GM18511 (cell line): ENCODE results near the gene UNC45A.

Experiments
- ATAC-seq: cut with Tn5 transposase; IDR thresholded peaks from one replicate; pipeline ENCODE4 v1.9.1; 2021; ENCODE audit warnings: mild to moderate bottlenecking, moderate library complexity; ENCODE audit not compliant: unreplicated experiment

The UNC45A gene, protein sequence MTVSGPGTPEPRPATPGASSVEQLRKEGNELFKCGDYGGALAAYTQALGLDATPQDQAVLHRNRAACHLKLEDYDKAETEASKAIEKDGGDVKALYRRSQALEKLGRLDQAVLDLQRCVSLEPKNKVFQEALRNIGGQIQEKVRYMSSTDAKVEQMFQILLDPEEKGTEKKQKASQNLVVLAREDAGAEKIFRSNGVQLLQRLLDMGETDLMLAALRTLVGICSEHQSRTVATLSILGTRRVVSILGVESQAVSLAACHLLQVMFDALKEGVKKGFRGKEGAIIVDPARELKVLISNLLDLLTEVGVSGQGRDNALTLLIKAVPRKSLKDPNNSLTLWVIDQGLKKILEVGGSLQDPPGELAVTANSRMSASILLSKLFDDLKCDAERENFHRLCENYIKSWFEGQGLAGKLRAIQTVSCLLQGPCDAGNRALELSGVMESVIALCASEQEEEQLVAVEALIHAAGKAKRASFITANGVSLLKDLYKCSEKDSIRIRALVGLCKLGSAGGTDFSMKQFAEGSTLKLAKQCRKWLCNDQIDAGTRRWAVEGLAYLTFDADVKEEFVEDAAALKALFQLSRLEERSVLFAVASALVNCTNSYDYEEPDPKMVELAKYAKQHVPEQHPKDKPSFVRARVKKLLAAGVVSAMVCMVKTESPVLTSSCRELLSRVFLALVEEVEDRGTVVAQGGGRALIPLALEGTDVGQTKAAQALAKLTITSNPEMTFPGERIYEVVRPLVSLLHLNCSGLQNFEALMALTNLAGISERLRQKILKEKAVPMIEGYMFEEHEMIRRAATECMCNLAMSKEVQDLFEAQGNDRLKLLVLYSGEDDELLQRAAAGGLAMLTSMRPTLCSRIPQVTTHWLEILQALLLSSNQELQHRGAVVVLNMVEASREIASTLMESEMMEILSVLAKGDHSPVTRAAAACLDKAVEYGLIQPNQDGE

DNA sequence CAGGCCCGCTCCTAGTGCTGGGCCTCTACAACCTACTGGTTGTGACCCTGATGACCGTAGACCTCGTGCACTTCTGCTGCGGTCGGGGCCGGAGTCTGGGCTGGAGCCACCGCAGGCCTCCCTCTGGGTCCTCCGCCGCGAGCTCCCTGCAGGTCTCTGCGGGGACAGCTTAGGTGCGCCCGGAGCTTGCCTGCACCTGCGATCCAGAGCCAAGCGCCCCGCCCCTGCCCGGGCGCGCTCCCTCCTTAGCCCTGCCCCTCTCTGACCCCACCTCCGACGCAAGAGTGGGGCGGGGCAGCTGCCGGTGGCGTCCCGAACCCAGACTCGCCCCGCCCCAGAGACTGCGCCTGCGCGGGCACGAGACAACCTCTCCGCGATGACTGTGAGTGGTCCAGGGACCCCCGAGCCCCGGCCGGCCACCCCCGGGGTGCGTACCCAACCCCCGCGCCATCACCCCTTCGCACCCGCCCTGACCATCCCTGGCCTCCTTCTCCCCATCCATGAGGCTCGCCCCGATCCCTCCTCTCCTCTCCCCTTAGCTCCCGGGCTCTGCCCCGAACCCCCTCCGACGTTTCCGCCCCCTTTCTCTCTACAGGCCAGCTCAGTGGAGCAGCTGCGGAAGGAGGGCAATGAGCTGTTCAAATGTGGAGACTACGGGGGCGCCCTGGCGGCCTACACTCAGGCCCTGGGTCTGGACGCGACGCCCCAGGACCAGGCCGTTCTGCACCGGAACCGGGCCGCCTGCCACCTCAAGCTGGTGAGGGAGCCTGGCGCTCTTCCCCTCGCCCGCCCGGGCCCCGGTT, at the start of gene UNC45A:
UNC45A (plus strand) TSS at position 337 of the 803 bp plus-strand sequence; CDS start at position 377, 40 bp downstream.
- ATAC-seq: peak; percentile 68

DNA sequence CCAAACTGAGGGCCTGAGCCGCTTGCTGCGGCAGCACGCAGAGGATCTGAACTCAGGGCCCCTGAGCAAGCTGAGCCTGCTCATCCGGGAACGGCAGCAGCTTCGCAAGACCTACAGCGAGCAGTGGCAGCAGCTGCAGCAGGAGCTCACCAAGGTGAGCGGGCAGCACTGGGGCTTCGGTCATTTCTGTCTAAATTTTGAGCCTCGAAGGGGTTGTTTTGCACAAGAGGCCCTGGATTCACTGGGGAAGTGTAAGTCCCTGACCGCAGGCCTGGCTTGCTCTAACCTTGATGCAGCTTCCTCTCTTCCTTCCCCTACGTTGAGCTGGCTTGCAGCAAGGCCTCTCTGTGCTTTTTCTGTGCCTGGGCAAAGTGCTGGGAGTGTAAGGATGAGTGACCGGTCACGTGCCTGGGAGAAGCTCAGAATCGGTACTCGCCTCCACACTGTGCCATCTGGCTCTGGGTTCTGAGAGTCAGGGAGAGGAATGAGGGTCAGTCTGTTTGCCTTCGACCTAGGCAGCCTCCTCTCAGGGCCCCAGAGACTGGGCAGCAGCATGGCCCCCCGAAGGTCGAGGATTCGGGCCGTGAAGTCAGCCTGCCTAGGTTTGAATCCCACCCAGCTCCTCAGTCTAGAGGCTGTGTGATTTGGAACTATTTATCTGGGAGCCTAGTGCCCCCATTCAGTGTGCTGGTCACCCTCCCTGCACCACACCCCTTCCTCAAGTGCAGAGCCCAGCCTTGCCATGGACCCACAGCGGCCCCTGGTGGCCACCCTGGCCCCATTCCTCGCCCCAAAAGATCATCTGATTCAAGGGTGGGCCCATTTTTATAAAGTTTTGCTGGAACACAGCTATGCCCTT, 49.4 kb upstream of the UNC45A start:
- ATAC-seq: peak; percentile 43

DNA sequence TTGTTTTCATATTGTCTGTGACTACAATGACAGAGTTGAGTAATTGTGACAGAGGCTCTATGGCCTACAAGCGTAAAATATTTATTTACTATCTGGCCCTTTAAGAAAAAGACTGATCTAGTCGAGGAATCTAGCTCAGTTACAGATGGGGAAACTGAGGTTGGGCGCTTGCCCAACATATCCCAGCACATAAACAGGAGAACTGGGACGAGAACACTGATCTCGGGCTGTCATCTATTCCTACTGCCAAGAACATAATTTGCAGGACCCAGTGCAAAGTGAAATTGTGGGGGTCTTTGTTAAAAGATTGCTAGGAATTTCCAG, 48.8 kb upstream of the UNC45A start:
- no peak for ATAC-seq

DNA sequence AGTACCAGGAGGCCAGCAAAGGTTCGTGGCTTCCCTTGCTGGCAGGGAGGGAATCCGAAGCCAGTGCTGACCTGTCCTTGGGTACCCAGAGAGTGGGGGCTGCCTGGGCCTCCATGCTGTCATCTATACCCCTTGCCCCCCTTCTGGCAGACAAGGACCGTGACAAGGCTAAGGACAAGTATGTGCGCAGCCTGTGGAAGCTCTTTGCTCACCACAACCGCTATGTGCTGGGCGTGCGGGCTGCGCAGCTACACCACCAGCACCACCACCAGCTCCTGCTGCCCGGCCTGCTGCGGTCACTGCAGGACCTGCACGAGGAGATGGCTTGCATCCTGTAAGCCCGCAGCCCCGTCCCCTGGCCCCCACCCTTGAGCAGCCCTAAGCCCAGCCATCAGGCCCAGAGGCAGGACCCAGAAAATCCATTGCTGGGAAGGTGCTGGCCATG, 48.0 kb upstream of the UNC45A start:
- ATAC-seq: no peak

DNA sequence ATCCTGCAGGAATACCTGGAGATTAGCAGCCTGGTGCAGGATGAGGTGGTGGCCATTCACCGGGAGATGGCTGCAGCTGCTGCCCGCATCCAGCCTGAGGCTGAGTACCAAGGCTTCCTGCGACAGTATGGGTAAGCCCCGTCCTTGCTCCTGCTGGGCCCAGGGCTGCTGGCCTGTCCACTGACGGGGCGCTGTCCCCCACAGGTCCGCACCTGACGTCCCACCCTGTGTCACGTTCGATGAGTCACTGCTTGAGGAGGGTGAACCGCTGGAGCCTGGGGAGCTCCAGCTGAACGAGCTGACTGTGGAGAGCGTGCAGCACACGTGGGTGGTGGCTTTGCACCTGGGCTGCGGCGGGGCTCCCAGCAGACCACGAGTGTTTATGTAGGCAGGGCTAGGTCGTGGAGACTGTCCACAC, 45.8 kb upstream of the UNC45A start:
- ATAC-seq: no peak

DNA sequence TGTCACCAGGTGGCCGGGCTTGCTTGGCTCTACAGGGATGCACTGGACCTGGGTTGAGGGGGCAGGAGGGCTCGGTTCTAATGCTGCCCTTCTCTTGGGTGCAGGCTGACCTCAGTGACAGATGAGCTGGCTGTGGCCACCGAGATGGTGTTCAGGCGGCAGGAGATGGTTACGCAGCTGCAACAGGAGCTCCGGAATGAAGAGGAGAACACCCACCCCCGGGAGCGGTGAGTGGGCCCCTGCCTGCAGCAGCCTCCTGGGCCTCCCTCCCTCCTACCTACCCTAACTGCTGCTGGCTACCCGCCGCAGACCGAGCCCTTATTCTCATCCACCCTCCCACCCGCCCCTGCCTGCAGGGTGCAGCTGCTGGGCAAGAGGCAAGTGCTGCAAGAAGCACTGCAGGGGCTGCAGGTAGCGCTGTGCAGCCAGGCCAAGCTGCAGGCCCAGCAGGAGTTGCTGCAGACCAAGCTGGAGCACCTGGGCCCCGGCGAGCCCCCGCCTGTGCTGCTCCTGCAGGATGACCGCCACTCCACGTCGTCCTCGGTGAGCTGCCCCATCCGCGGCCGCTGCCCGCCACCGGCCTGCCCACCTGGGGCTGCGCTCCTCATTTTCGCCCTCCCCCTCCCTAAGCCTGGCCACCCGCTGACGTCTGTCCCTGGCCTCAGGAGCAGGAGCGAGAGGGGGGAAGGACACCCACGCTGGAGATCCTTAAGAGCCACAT, 45.2 kb upstream of the UNC45A start:
- ATAC-seq: no peak

DNA sequence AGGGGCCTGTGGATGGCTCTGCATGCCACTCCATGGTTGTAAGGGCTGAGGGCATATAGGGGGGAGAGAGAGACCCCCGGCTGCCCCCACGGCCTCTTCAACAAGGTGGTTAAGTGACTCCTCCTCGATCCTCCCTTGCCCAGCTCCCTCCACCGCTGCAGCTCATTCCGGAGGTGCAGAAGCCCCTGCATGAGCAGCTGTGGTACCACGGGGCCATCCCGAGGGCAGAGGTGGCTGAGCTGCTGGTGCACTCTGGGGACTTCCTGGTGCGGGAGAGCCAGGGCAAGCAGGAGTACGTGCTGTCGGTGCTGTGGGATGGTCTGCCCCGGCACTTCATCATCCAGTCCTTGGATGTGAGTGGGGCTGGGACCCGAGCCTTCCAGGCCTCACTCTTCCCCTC, 44.2 kb upstream of the UNC45A start:
- no peak for ATAC-seq

DNA sequence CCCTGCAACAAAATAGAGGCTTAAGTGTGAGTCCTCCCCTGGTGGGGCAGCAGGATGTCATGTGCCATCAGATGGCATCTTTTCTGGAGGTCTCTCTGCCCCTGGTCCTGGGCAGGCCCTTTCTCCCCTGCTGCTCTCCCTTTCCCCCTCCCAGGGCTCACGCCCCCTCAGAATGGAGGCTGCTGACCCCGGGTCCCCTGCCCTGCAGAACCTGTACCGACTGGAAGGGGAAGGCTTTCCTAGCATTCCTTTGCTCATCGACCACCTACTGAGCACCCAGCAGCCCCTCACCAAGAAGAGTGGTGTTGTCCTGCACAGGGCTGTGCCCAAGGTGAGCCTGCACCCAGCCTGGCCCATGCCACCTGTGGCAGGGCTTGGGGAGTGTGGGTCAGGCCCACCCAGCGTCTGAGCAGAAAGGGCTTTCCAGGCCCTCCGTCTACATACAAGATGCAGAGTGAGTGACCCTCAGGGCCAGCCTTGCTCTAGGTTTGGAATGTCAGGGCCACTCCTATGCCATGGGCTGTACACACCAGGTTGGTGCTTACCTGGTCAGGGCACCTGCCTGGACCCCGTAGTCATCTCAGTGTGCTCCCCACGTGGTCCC, 43.6 kb upstream of the UNC45A start:
- no peak for ATAC-seq

DNA sequence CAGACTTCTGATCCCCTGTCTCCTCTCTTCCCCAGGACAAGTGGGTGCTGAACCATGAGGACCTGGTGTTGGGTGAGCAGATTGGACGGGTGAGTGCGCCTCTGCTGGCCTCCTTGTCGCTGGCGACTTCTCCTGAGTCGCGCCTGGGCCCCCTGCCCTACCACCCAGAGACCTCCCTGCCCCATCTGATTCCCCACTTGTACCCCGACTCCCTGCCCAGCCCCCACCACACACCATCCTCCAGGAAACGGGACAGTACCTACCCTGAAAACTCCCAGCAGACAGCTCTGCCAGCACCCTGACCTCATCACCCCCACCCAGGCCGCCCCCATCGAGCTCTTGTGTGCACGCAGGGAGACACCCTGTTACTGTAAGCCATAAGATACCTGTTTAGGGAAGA, 43.1 kb upstream of the UNC45A start:
- no peak for ATAC-seq

DNA sequence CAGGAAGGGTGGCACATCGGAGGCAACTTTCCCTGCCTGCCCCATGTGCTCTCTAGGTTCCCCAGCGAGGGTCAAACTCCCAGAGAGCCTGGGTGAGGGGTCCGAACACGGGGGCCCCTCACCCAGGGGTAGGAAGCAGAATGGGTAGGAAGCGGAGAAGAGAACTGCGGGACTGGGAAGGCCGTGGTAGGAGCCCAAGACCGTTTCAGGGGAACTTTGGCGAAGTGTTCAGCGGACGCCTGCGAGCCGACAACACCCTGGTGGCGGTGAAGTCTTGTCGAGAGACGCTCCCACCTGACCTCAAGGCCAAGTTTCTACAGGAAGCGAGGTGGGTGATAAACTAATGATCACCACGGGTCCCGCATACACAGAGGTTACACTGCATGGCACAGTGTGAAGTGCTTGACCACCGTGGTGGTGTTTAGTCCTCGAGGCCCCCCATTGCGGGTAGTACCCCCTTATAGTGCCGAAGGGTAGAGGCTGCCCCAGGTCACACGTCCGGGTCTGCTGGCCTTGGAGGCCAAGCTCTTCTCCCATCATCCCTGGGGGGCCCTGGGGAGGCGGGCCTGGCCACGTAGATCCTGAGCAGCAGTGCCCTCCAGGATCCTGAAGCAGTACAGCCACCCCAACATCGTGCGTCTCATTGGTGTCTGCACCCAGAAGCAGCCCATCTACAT, 42.4 kb upstream of the UNC45A start:
- ATAC-seq: no peak

DNA sequence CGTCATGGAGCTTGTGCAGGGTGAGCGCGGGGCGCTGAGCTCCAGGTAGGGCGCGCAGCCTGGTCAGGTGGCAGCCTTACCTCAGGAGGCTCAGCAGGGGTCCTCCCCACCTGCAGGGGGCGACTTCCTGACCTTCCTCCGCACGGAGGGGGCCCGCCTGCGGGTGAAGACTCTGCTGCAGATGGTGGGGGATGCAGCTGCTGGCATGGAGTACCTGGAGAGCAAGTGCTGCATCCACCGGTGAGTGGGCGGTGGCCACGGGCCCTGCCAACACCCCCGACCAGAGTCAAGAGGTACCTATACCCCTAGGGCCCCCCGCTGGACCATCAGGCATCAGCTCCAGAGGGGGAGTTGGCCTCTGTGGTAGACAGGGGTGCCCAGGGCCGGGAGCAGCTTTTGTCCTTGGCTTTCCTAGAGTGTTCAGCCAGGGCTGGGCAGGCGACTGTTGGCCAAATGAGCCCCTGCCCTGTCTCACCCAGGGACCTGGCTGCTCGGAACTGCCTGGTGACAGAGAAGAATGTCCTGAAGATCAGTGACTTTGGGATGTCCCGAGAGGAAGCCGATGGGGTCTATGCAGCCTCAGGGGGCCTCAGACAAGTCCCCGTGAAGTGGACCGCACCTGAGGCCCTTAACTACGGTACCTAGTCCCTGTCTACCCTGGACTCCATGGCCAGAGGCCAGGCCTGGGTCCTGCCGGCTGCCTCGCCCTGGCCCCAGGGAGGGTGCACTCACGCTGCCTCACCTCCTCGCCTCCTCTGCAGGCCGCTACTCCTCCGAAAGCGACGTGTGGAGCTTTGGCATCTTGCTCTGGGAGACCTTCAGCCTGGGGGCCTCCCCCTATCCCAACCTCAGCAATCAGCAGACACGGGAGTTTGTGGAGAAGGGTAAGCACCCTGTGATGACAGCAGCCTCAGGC, 41.7 kb upstream of the UNC45A start:
- ATAC-seq: no peak

DNA sequence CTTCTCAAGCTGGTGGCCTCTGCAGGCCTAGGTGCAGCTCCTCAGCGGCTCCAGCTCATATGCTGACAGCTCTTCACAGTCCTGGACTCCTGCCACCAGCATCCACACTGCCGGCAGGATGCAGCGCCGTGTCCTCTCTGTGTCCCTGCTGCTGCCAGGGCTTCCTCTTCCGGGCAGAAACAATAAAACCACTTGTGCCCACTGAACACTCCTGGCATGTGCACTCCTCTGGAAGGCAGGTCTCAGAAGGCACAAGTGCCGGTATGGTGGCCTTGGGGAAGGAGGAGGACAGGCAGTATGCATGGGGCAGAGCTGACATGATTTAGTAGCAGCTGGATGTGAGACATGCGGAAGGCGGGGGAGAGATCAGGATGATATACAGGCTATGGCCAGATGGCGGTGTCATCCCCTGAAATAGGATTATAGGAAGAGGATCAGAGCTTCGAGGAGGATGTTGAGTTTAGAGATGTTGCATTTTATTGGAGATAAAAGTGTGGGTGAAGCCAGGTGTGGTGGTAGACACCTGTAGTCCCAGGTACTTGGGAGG, 39.4 kb upstream of the UNC45A start:
- ATAC-seq: no peak

DNA sequence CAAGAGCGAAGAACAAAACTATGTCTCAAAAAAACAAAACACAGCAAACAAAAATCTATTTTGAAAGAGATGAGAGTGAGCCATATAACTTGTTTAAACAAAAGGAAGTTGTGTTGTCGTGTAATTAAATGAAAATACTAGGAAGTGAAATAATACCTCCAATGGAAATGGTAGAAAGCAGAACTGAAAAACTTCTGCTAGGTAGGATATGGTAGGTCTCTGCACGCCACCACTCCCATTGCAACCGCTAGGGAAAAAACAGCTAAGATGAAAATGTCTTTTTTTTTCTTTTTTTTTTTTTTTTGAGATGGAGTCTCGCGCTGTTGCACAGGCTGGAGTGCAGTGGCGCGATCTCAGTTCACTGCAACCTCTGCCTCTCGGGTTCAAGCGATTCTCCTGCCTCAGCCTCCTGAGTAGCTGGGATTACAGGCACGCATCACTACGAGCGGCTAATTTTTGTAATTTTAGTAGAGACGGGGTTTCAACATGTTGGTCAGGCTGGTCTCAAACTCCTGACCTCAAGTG, 37.9 kb upstream of the UNC45A start:
- peak; percentile 65 for ATAC-seq

DNA sequence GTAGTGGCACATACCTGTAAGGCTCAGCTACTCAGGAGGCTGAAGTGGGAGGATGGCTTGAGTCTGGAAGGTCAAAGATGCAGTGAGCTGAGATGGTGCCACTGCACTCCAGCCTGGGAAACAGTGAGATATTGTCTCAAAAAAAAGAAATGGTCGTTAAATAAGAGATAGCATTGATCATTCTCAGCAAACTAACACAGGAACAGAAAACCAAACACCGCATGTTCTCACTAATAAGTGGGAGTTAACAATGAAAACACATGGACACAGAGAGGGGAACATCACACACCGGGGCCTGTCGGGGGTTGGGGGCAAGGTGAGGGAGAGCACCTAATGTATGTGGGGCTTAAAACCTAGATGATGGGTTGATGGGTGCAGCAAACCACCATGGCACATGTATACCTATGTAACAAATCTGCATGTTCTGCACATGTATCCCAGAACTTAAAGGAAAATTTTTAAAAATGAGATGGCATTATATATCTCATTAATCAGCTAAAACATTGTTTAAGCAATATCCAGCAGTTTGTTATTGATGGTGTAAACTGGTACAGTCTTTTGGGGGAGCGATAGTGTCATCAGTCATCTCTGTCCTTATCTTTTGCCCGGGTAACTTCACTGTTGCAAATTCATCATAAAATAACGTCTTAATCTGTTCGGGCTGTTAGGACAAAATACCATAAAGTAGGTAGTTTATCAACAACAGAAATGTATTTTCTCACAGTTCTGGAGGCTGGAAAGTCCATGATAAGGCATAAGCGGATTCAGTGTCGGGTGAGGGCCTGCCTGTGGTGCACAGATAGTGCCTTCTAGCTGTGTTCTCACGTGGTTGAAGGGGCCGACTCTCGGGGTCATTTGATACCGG, 33.7 kb upstream of the UNC45A start:
- ATAC-seq: no peak

DNA sequence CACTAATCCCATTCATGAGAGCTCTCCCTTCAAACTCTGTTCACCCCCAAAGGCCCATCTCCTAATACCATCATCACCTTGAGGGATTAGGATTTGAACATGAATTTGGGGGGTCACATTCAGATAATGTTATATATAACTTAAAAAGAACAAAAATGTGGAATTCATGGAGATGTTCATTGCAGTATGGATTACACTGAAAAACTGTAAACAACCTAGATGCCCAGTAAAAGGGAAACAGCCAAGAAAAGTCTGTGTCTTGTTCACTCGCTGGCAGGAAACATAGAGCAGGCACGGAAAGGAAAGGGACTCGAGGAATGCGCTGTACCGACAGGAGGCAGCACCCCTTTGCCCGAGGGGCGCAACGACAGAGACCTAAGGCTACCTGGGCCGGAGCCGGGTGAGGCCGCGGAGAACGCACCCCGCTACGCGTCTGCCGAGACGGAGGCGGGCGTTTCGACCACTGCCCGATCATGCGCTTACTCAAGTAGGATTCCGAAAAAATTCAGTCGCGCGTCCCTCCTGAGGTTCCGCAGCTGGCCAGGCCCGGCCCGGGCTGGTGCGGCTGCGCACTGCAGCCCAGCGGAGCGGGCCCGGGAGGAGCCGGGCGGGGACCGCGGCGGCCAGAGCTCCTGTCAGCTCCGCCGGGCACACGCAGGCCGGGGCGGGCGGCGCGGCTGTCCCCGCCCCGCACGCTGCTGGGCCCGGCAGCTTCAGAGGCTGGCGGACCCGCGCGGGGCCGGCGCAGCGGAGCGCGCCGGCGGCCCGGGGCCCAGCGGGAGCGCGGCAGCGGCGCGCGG, 32.8 kb upstream of the UNC45A start:
- ATAC-seq: peak; percentile 73
